CD4-positive, alpha-beta T cell treated with Interleukin-4 for 1 hour (primary cell): Measurements from ENCODE around the gene RING1.

ENCODE experiments used
- DNase-seq, 2 donors: peaks; one replicate each; pipeline ENCODE4 v3.0.0-alpha.2; 2020 to 2022

The RING1 gene

GRCh38 chr6:33208091-33208967 is at the start of gene RING1:
Gene RING1 (plus strand): TSS chr6:33208500. CDS start chr6:33208823, 323 bp downstream.
- DNase-seq: peak; percentile 87 to 88

GRCh38 chr6:33160096-33160495 is 48.2 kb upstream of the RING1 start:
- DNase-seq: no peak

GRCh38 chr6:33160728-33161344 is 47.5 kb upstream of the RING1 start:
- DNase-seq: no peak

- peak; percentile 83 to 84 for DNase-seq
These were observed 46.7 kb upstream of the RING1 start for GRCh38 chr6:33161354-33162331.

- DNase-seq: no peak
These were observed 44.8 kb upstream of the RING1 start for GRCh38 chr6:33163540-33163939.

GRCh38 chr6:33164176-33164575 is 44.1 kb upstream of the RING1 start:
- DNase-seq: no peak

GRCh38 chr6:33164665-33165373 is 43.5 kb upstream of the RING1 start:
- no peak for DNase-seq

GRCh38 chr6:33165581-33166258 is 42.6 kb upstream of the RING1 start:
- DNase-seq: no peak

- no peak for DNase-seq
These were observed 41.9 kb upstream of the RING1 start for GRCh38 chr6:33166363-33166762.

- no peak for DNase-seq
These were observed 41.5 kb upstream of the RING1 start for GRCh38 chr6:33166811-33167210.

- DNase-seq: no peak
These were observed 40.7 kb upstream of the RING1 start for GRCh38 chr6:33167374-33168283.

- DNase-seq: no peak
These were observed 40.1 kb upstream of the RING1 start for GRCh38 chr6:33168284-33168601.

GRCh38 chr6:33168639-33169038 is 39.7 kb upstream of the RING1 start:
- no peak for DNase-seq

- no peak for DNase-seq
These were observed 38.8 kb upstream of the RING1 start for GRCh38 chr6:33169291-33170175.

GRCh38 chr6:33170176-33171015 is 37.9 kb upstream of the RING1 start:
- DNase-seq: no peak

- no peak for DNase-seq
These were observed 37.1 kb upstream of the RING1 start for GRCh38 chr6:33171016-33171879.

- DNase-seq: no peak
These were observed 36.2 kb upstream of the RING1 start for GRCh38 chr6:33171880-33172687.
